ENCODE results near the gene PGRMC2.
"Not testable (repeated sequence)": the region's sequence is repeated elsewhere in the genome, so short reads cannot be mapped to it uniquely, and the experiment has no call there.

DNA sequence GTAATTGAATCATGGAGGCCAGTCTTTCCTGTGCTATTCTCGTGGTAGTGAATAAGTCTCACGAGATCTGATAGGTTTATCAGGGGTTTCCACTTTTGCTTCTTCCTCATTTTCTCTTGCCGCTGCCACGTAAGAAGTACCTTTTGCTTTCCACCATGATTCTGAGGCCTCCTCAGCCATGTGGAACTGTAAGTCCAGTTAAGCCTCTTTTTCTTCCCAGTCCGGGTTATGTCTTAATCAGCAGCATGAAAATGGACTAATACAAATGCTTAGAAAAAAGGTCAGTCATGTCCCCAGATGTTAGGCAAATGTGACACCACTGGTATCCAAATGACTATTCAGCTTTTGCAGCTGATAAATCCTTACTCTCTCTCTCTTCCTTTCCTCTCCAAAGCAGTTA, 42.2 kb downstream of the PGRMC2 start:
- TF ChIP-seq, protein P1, sequence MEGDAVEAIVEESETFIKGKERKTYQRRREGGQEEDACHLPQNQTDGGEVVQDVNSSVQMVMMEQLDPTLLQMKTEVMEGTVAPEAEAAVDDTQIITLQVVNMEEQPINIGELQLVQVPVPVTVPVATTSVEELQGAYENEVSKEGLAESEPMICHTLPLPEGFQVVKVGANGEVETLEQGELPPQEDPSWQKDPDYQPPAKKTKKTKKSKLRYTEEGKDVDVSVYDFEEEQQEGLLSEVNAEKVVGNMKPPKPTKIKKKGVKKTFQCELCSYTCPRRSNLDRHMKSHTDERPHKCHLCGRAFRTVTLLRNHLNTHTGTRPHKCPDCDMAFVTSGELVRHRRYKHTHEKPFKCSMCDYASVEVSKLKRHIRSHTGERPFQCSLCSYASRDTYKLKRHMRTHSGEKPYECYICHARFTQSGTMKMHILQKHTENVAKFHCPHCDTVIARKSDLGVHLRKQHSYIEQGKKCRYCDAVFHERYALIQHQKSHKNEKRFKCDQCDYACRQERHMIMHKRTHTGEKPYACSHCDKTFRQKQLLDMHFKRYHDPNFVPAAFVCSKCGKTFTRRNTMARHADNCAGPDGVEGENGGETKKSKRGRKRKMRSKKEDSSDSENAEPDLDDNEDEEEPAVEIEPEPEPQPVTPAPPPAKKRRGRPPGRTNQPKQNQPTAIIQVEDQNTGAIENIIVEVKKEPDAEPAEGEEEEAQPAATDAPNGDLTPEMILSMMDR (IDR thresholded peaks at IDR 0.05 in 4 of 5, conservative IDR thresholded peaks at IDR 0.05 in 1 of 5): not testable (repeated sequence)
- TF ChIP-seq POLR2A (IDR thresholded peaks at IDR 0.05): not testable (repeated sequence)

Data from gastrocnemius medialis (tissue), 4 donors.